WTC11 (cell line): Measurements from ENCODE around the gene MCF2L. TPM values are rescaled to one million over a fixed set of nuclear protein-coding genes. Genes with fewer than 3 reads are reported as not detected.

ENCODE experiments used
- ATAC-seq: fragments of 200-7000 bp; cut with Tn5 transposase; 2 replicates; pipeline ENCODE4 v1.10.0; 2021; ENCODE audit warnings: mild to moderate bottlenecking, moderate library complexity
- CTCF ChIA-PET: fragments of 300-600 bp; sonication (Branson Sonifier 250); formaldehyde crosslinking; loops from one replicate; lab custom pipeline; 2021; ENCODE audit warnings: antibody characterized with exemption; lab: Charles Lee
- POLR2A ChIA-PET: fragments of 350-600 bp; sonication (Branson Sonifier 250); formaldehyde crosslinking; loops from one replicate; lab custom pipeline; 2021; ENCODE audit warnings: antibody characterized with exemption; lab: Charles Lee
- DNase-seq: peaks from one replicate; pipeline ENCODE4 v3.0.0; 2021; ENCODE audit warnings: low spot score
- H3K27ac Mint-ChIP-seq: 2 replicates; pipeline ENCODE4 v1.8.0; 2021; ENCODE audit warnings: mixed read lengths
- H3K27me3 Mint-ChIP-seq: 2 replicates; pipeline ENCODE4 v1.8.0; 2021; ENCODE audit warnings: low read depth, mild to moderate bottlenecking, moderate library complexity, mixed read lengths
- H3K36me3 Mint-ChIP-seq: 2 replicates; pipeline ENCODE4 v1.8.0; 2021; ENCODE audit warnings: mixed read lengths
- H3K4me1 Mint-ChIP-seq: 2 replicates; pipeline ENCODE4 v1.8.0; 2022; ENCODE audit warnings: mixed read lengths
- H3K4me3 Mint-ChIP-seq: 2 replicates; pipeline ENCODE4 v1.8.0; 2021; ENCODE audit warnings: mild to moderate bottlenecking, moderate library complexity, mixed read lengths
- H3K9me3 Mint-ChIP-seq: 2 replicates; pipeline ENCODE4 v1.8.0; 2021; ENCODE audit warnings: mixed read lengths
- AFF4 ChIP-seq: sonication (generic); formaldehyde crosslinking; IDR thresholded peaks from 2 replicates; pipeline ENCODE4 v1.8.1; 2023; ENCODE audit warnings: mild to moderate bottlenecking, missing genetic modification reagents, borderline replicate concordance
- CREB1 ChIP-seq: sonication (generic); formaldehyde crosslinking; IDR thresholded peaks from 2 replicates; pipeline ENCODE4 v1.8.0; 2023; ENCODE audit warnings: mild to moderate bottlenecking, missing genetic modification reagents
- CTCF ChIP-seq: fragments of 200-600 bp; IDR thresholded peaks from 2 replicates; pipeline ENCODE4 v1.8.0; 2022; ENCODE audit warnings: antibody characterized with exemption
- E2F1 ChIP-seq: sonication (generic); formaldehyde crosslinking; IDR thresholded peaks from 2 replicates; pipeline ENCODE4 v1.8.0; 2022; ENCODE audit warnings: mild to moderate bottlenecking, missing genetic modification reagents
- ESRRA ChIP-seq: sonication (generic); formaldehyde crosslinking; IDR thresholded peaks from 2 replicates; pipeline ENCODE4 v1.8.1; 2022; ENCODE audit warnings: mild to moderate bottlenecking, missing genetic modification reagents, borderline replicate concordance
- HMGXB4 ChIP-seq: sonication (generic); formaldehyde crosslinking; IDR thresholded peaks from 2 replicates; pipeline ENCODE4 v1.8.1; 2023; ENCODE audit warnings: mild to moderate bottlenecking, moderate library complexity, missing genetic modification reagents
- IRF1 ChIP-seq: sonication (generic); formaldehyde crosslinking; IDR thresholded peaks from 2 replicates; pipeline ENCODE4 v1.8.0; 2023; ENCODE audit warnings: missing genetic modification reagents
- MLX ChIP-seq: sonication (generic); formaldehyde crosslinking; IDR thresholded peaks from 2 replicates; pipeline ENCODE4 v1.8.1; 2023; ENCODE audit warnings: mild to moderate bottlenecking, missing genetic modification reagents, moderate library complexity
- NFATC4 ChIP-seq: fragments of 250-450 bp; sonication (Bioruptor Pico); IDR thresholded peaks from 2 replicates; pipeline ENCODE4 v1.9.0; 2021; ENCODE audit warnings: mild to moderate bottlenecking
- NFE2L1 ChIP-seq: sonication (generic); formaldehyde crosslinking; IDR thresholded peaks from 2 replicates; pipeline ENCODE4 v1.8.1; 2023; ENCODE audit warnings: missing genetic modification reagents
- OVOL2 ChIP-seq: fragments of 250-450 bp; sonication (Bioruptor Pico); IDR thresholded peaks from 2 replicates; pipeline ENCODE4 v1.9.0; 2021; ENCODE audit warnings: mild to moderate bottlenecking, borderline replicate concordance
- SMAD4 ChIP-seq: sonication (generic); formaldehyde crosslinking; IDR thresholded peaks from 2 replicates; pipeline ENCODE4 v1.8.0; 2022; ENCODE audit warnings: mild to moderate bottlenecking, missing genetic modification reagents
- TCF7 ChIP-seq: sonication (generic); formaldehyde crosslinking; IDR thresholded peaks from 2 replicates; pipeline ENCODE4 v1.8.0; 2022; ENCODE audit warnings: mild to moderate bottlenecking, low read depth, missing genetic modification reagents, moderate library complexity
- TP53 ChIP-seq: sonication (generic); formaldehyde crosslinking; IDR thresholded peaks from 2 replicates; pipeline ENCODE4 v1.8.1; 2023; ENCODE audit warnings: mild to moderate bottlenecking, missing genetic modification reagents
- ZBTB21 ChIP-seq: sonication (generic); formaldehyde crosslinking; IDR thresholded peaks from 2 replicates; pipeline ENCODE4 v1.8.1; 2023; ENCODE audit warnings: mild to moderate bottlenecking, missing genetic modification reagents, borderline replicate concordance
- ZNF671 ChIP-seq: fragments of 250-450 bp; sonication (Bioruptor Pico); IDR thresholded peaks from 2 replicates; pipeline ENCODE4 v1.8.0; 2021; ENCODE audit warnings: mild to moderate bottlenecking
- total RNA-seq: library from RNA; stranded (reverse); gene quantifications from 3 replicates; pipeline ENCODE4 v1.2.3, GENCODE V29; 2021
- TF ChIP-seq, protein P1 (sequence below): sonication (generic); formaldehyde crosslinking; IDR thresholded peaks from 2 replicates; pipeline ENCODE4 v1.8.1; 2022; ENCODE audit warnings: low read depth, mild to moderate bottlenecking, moderate library complexity, missing genetic modification reagents, borderline replicate concordance
- TF ChIP-seq, protein P2 (sequence below): sonication (generic); formaldehyde crosslinking; IDR thresholded peaks from 2 replicates; pipeline ENCODE4 v1.8.1; 2022; ENCODE audit warnings: mild to moderate bottlenecking, moderate library complexity, missing genetic modification reagents
- TF ChIP-seq, protein P3 (sequence below): fragments of 250-450 bp; sonication (Bioruptor Pico); IDR thresholded peaks from 2 replicates; pipeline ENCODE4 v2.1.2; 2022; ENCODE audit warnings: mild to moderate bottlenecking, moderate library complexity
- TF ChIP-seq, protein P4 (sequence below): fragments of 250-450 bp; sonication (Bioruptor Pico); IDR thresholded peaks from 2 replicates; pipeline ENCODE4 v1.9.0; 2021; ENCODE audit warnings: moderate library complexity, mild to moderate bottlenecking, inconsistent platforms, borderline replicate concordance

The MCF2L gene
- total RNA-seq, 1 experiment from 2014 or later = 34.8 TPM

GRCh38 chr13:113129921-113130750, 161.1 kb downstream of the MCF2L start (continued):
- TF ChIP-seq AFF4 = no peak
- TF ChIP-seq, protein P1, sequence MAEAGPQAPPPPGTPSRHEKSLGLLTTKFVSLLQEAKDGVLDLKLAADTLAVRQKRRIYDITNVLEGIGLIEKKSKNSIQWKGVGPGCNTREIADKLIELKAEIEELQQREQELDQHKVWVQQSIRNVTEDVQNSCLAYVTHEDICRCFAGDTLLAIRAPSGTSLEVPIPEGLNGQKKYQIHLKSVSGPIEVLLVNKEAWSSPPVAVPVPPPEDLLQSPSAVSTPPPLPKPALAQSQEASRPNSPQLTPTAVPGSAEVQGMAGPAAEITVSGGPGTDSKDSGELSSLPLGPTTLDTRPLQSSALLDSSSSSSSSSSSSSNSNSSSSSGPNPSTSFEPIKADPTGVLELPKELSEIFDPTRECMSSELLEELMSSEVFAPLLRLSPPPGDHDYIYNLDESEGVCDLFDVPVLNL (CRISPR knock-in tag) = no peak
- TF ChIP-seq TCF7 = no peak
- TF ChIP-seq OVOL2 (CRISPR knock-in tag) = no peak
- TF ChIP-seq ZNF671 (CRISPR knock-in tag) = no peak
- TF ChIP-seq, protein P2, sequence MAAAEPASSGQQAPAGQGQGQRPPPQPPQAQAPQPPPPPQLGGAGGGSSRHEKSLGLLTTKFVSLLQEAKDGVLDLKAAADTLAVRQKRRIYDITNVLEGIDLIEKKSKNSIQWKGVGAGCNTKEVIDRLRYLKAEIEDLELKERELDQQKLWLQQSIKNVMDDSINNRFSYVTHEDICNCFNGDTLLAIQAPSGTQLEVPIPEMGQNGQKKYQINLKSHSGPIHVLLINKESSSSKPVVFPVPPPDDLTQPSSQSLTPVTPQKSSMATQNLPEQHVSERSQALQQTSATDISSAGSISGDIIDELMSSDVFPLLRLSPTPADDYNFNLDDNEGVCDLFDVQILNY = no peak
- TF ChIP-seq, protein P3, sequence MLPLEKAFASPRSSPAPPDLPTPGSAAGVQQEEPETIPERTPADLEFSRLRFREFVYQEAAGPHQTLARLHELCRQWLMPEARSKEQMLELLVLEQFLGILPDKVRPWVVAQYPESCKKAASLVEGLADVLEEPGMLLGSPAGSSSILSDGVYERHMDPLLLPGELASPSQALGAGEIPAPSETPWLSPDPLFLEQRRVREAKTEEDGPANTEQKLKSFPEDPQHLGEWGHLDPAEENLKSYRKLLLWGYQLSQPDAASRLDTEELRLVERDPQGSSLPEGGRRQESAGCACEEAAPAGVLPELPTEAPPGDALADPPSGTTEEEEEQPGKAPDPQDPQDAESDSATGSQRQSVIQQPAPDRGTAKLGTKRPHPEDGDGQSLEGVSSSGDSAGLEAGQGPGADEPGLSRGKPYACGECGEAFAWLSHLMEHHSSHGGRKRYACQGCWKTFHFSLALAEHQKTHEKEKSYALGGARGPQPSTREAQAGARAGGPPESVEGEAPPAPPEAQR (CRISPR knock-in tag) = no peak
- TF ChIP-seq ZBTB21 (CRISPR knock-in tag) = no peak
- TF ChIP-seq IRF1 (CRISPR knock-in tag) = no peak

DNA sequence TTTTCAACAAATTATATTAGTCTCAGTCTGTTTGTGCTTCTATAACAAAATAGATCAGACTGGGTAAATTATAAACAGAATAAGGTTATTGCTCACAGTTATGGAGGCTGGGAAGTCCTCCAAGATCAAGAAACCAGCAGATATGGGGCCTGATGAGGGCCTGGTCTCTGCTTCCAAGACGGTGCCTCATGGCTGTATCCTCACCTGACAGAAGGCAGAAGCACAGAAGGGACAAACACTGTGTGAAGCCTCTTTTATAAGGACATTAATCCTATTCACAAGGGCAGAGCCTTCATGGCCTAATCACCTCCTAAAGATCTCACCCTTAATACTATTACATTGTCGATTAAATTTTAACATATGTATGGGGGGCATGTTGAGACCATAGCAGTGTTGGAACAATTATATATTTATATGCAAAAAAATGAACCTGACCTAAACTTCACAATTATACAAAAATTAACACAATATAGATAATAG, 166.3 kb downstream of the MCF2L start:
- peaks cover 4% of the 10 kb centered on the region; the same call in 1 of the 2 replicates for H3K9me3 Mint-ChIP-seq
- peaks cover 11% of the 10 kb centered on the region for H3K4me1 Mint-ChIP-seq
- CTCF ChIA-PET = interaction anchor here (1.0 to 1.1 kb wide), 2 partner anchors 8 to 106 kb away, joined by 3 to 4 read pairs; no protein-coding TSS in a partner anchor
- no peak for DNase-seq
- no peaks in the 10 kb centered on the region for H3K36me3 Mint-ChIP-seq
- ATAC-seq = no peak
- H3K4me3 Mint-ChIP-seq = no peak overlapping the region
- no peaks in the 10 kb centered on the region for H3K27me3 Mint-ChIP-seq
- POLR2A ChIA-PET = no interaction called here
- no peak overlapping the region for H3K27ac Mint-ChIP-seq
- no peak for TF ChIP-seq SMAD4
- no peak for TF ChIP-seq NFE2L1
- no peak for TF ChIP-seq CTCF
- TF ChIP-seq HMGXB4 (CRISPR knock-in tag) = no peak
- TF ChIP-seq, protein P4, sequence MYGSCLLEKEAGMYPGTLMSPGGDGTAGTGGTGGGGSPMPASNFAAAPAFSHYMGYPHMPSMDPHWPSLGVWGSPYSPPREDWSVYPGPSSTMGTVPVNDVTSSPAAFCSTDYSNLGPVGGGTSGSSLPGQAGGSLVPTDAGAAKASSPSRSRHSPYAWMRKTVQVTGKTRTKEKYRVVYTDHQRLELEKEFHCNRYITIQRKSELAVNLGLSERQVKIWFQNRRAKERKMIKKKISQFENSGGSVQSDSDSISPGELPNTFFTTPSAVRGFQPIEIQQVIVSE (CRISPR knock-in tag) = no peak
- TF ChIP-seq MLX (CRISPR knock-in tag) = no peak
- no peak for TF ChIP-seq CREB1 (CRISPR knock-in tag)
- TF ChIP-seq TP53 (CRISPR knock-in tag) = no peak
- TF ChIP-seq NFATC4 (CRISPR knock-in tag) = no peak
- TF ChIP-seq ESRRA (CRISPR knock-in tag) = no peak
- TF ChIP-seq E2F1 (CRISPR knock-in tag) = no peak
